Gastroesophageal sphincter (tissue), 4 donors: Measurements from ENCODE around the gene SCFD2. TPM values are rescaled to one million over a fixed set of nuclear protein-coding genes. Genes with fewer than 3 reads are reported as not detected.

ENCODE experiments used
- ATAC-seq: fragments of 150-250 bp; one replicate; pipeline ENCODE4 v1.9.1; 2016; ENCODE audit warnings: mild to moderate bottlenecking, moderate library complexity
- H3K27ac ChIP-seq, 4 donors: fragments of 200-600 bp; sonication (generic) in 3 of 4; 1 replicate in 3 of 4; 2 replicates in 1 of 4; pipeline ENCODE4 v1.5.1; 2016 to 2019
- H3K27me3 ChIP-seq: fragments of 200-600 bp; sonication (generic); one replicate; pipeline ENCODE4 v1.5.1; 2019
- H3K36me3 ChIP-seq, 2 donors: fragments of 200-600 bp; sonication (generic); one replicate each; pipeline ENCODE4 v1.5.1; 2019; ENCODE audit warnings: control low read depth in 1 of 2
- H3K4me1 ChIP-seq, 3 donors: fragments of 200-600 bp; sonication (generic); 1 replicate in 2 of 3; 2 replicates in 1 of 3; pipeline ENCODE4 v1.5.1; 2016 to 2019; ENCODE audit warnings: control low read depth in 2 of 3
- H3K4me3 ChIP-seq, 2 donors: fragments of 200-600 bp; sonication (generic); one replicate each; pipeline ENCODE4 v1.5.1; 2019; ENCODE audit warnings: mild to moderate bottlenecking in 1 of 2, moderate library complexity in 1 of 2
- H3K9me3 ChIP-seq, 3 donors: fragments of 200-600 bp; sonication (generic); one replicate each; pipeline ENCODE4 v1.5.1; 2017 to 2019; ENCODE audit warnings: control low read depth in 2 of 3
- CTCF ChIP-seq, 4 experiments: fragments of 200-600 bp in 2 of 4; fragments of 450-650 bp in 2 of 4; sonication (generic) in 1 of 4; IDR thresholded peaks; one replicate each; pipeline ENCODE4 v1.5.1; 2017 to 2019; ENCODE audit warnings: antibody characterized with exemption in 4 of 4, mild to moderate bottlenecking in 2 of 4, moderate library complexity in 2 of 4
- EP300 ChIP-seq: sonication (generic); formaldehyde crosslinking; IDR thresholded peaks from one replicate; pipeline ENCODE4 v1.6.1; 2017; ENCODE audit warnings: antibody characterized with exemption, mild to moderate bottlenecking
- POLR2A ChIP-seq, 2 donors: fragments of 450-650 bp; IDR thresholded peaks; one replicate each; pipeline ENCODE4 v1.6.1; 2017; ENCODE audit warnings: antibody characterized with exemption in 2 of 2, mild to moderate bottlenecking in 2 of 2, moderate library complexity in 1 of 2
- POLR2AphosphoS5 ChIP-seq: sonication (generic); formaldehyde crosslinking; IDR thresholded peaks from one replicate; pipeline ENCODE4 v1.6.1; 2017; ENCODE audit warnings: antibody characterized with exemption
- WGBS, 2 donors: methylation state at CpG; one replicate each; pipeline ENCODE4 v1.1.5; 2018; ENCODE audit warnings: low coverage in 1 of 2; 5-methylcytosine and 5-hydroxymethylcytosine counted together
- total RNA-seq, 4 donors: library from RNA; depleted of rRNA; stranded (reverse); fragments of >200 nt; gene quantifications; one replicate each; pipeline ENCODE4 v1.1.0, GENCODE V29; 2016

The SCFD2 gene
- total RNA-seq, 4 donors from 2014 or later: 8.9 to 17.6 (median 14.6) TPM

DNA sequence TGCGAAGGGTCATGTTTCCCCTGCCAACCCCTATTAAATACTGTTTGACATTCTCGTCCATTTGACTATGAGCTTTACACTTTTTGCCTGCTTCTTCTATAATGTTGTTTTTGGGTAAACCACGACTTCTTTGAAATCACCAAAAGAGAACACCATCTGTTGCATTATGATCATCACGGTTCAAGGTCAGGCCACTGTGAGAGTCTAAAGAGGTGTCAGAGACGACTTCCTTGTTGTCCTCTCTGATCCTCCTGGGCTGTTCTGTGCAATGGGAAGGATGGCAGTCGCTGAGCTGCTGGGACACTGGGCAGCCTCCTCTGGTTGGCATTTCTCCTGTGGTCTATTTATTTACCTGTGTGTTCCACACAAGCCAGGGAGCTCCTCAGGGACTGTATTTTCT is 366.2 kb downstream of the SCFD2 start:
- H3K4me1 ChIP-seq: peaks cover 7 to 33% (median 13%) of the 10 kb centered on the region in 3 donors
- H3K27me3 ChIP-seq: no peaks in the 10 kb centered on the region
- 90 to 95% methylated on average over 5 to 6 of the region's 6 CpGs for WGBS, 2 donors
- no peak overlapping the region for H3K4me3 ChIP-seq
- TF ChIP-seq POLR2A (IDR thresholded peaks at IDR 0.05): no peak
- no peak for TF ChIP-seq CTCF (IDR thresholded peaks at IDR 0.05)
- no peak for TF ChIP-seq EP300
- TF ChIP-seq POLR2AphosphoS5: no peak
- no peak for ATAC-seq
- H3K36me3 ChIP-seq: no peaks in the 10 kb centered on the region
- no peaks in the 10 kb centered on the region for H3K9me3 ChIP-seq
- no peak overlapping the region for H3K27ac ChIP-seq

DNA sequence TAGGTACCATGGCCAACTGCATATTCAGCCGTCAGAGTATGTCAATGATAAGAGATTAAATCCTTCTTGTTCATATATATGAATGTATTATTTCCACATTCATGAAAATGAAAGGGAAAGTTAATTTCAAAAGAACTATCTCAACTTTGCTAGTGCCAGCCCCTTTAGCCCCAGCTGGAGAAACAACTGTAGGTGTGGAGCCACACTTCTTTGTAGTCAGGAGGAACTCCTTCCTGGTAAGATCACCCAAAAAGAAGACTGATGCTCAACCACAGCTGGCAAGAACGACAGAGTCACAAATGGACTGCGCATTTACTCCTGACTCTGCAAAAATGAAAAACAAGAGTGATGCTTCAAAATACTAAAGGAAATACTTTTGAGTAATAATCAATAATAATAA is 367.4 kb downstream of the SCFD2 start:
- ATAC-seq: no peak
- Histone ChIP-seq H3K27me3 (no peaks in the 10 kb centered on the region), H3K36me3 (no peaks in the 10 kb centered on the region), H3K9me3 (no peaks in the 10 kb centered on the region), H3K4me3 (no peak overlapping the region), H3K27ac (peak overlapping the region in 2 of 4 donors; percentile 58 to 74), H3K4me1 (peaks cover 7 to 44% (median 13%) of the 10 kb centered on the region in 3 donors)
- 94 to 97% methylated on average over 2 to 3 of the region's 3 CpGs for whole genome bisulfite sequencing, 2 donors
- TF ChIP-seq EP300: no peak
- TF ChIP-seq POLR2AphosphoS5: no peak
- TF ChIP-seq CTCF (IDR thresholded peaks at IDR 0.05): no peak
- TF ChIP-seq POLR2A (IDR thresholded peaks at IDR 0.05): no peak

DNA sequence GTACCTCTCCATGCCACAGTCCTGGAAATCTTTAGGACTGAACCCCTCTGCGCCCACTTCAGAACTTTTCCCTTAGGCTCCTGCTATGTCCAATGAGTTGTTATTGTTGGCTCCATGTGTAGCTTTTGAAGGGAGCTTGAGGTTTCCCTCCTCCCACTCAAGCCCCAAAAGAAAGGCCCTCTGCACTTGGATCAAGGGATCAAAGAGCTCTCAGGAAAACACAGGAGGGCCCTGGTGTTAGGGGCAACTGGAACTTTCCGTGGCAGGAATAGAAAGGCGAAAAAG is 368.8 kb downstream of the SCFD2 start:
- no peak for ATAC-seq

GRCh38 chr4:52996261-52997131 is 369.4 kb downstream of the SCFD2 start:
- H3K4me1 ChIP-seq: peaks cover 7 to 46% (median 13%) of the 10 kb centered on the region in 3 donors
- H3K27ac ChIP-seq: peak overlapping the region; percentile 16 to 74 (median 63)
- WGBS, 2 donors: 36 to 45% methylated on average over 7 of the region's 7 CpGs
- no peaks in the 10 kb centered on the region for H3K27me3 ChIP-seq
- peak; percentile 81 for ATAC-seq
- no peak overlapping the region for H3K4me3 ChIP-seq
- TF ChIP-seq CTCF (IDR thresholded peaks at IDR 0.05): no peak
- TF ChIP-seq EP300: no peak
- no peak for TF ChIP-seq POLR2A (IDR thresholded peaks at IDR 0.05)
- TF ChIP-seq POLR2AphosphoS5: peak; percentile 81
- no peaks in the 10 kb centered on the region for H3K36me3 ChIP-seq
- H3K9me3 ChIP-seq: no peaks in the 10 kb centered on the region

More for the DNA sequence above, 368.8 kb downstream of the SCFD2 start:
- 76 to 89% methylated on average over 3 of the region's 3 CpGs for WGBS, 2 donors
- Histone ChIP-seq H3K9me3 (no peaks in the 10 kb centered on the region), H3K27ac (peak overlapping the region; percentile 26 to 74 (median 63)), H3K27me3 (no peaks in the 10 kb centered on the region), H3K4me1 (peaks cover 7 to 46% (median 13%) of the 10 kb centered on the region in 3 donors), H3K4me3 (no peak overlapping the region), H3K36me3 (no peaks in the 10 kb centered on the region)
- TF ChIP-seq EP300 (no peak), CTCF (IDR thresholded peaks at IDR 0.05) (no peak), POLR2AphosphoS5 (no peak), POLR2A (IDR thresholded peaks at IDR 0.05) (no peak)
